ENCODE results near the gene SMIM36.
"Not testable (repeated sequence)": the region's sequence is repeated elsewhere in the genome, so short reads cannot be mapped to it uniquely, and the experiment has no call there.

SMIM36 gene

GRCh38 chr17:55427587-55427882 is 83.7 kb downstream of the SMIM36 start:
- no peak overlapping the region for H3K4me3 ChIP-seq (ENCODE audit: low read depth, low read length)
- no peak for TF ChIP-seq CTCF (IDR thresholded peaks at IDR 0.05; ENCODE audit: control insufficient read depth, extremely low read depth, insufficient read depth)
- DNase-seq (ENCODE audit: low read depth) = no peak

GRCh38 chr17:55426851-55427586 is 84.2 kb downstream of the SMIM36 start:
- no peak for TF ChIP-seq CTCF (IDR thresholded peaks at IDR 0.05; ENCODE audit: control insufficient read depth, extremely low read depth, insufficient read depth)
- no peak for DNase-seq (ENCODE audit: low read depth)

GRCh38 chr17:55424893-55425540 is 86.2 kb downstream of the SMIM36 start:
- no peak for DNase-seq (ENCODE audit: low read depth)
- no peak overlapping the region for H3K4me3 ChIP-seq (ENCODE audit: low read depth, low read length)
- TF ChIP-seq CTCF (IDR thresholded peaks at IDR 0.05; ENCODE audit: control insufficient read depth, extremely low read depth, insufficient read depth) = no peak

More at GRCh38 chr17:55426851-55427586, 84.2 kb downstream of the SMIM36 start:
- H3K4me3 ChIP-seq (ENCODE audit: low read depth, low read length) = no peak overlapping the region

GRCh38 chr17:55423535-55423934 is 87.7 kb downstream of the SMIM36 start:
- TF ChIP-seq CTCF (IDR thresholded peaks at IDR 0.05; ENCODE audit: control insufficient read depth, extremely low read depth, insufficient read depth) = no peak
- no peak overlapping the region for H3K4me3 ChIP-seq (ENCODE audit: low read depth, low read length)
- DNase-seq (ENCODE audit: low read depth) = no peak

- H3K4me3 ChIP-seq (ENCODE audit: low read depth, low read length) = not testable (repeated sequence)
These were observed 88.5 kb downstream of the SMIM36 start for GRCh38 chr17:55422828-55423164.

GRCh38 chr17:55421179-55421934 is 89.9 kb downstream of the SMIM36 start, which contains the start of gene MMD:
TSS of gene MMD (minus strand) at chr17:55421835. CDS start at chr17:55421695, 140 bp downstream.
- DNase-seq (ENCODE audit: low read depth) = no peak
- peak within 1 kb of the TSS; percentile 84 for H3K4me3 ChIP-seq (ENCODE audit: low read depth, low read length)
- TF ChIP-seq CTCF (IDR thresholded peaks at IDR 0.05; ENCODE audit: control insufficient read depth, extremely low read depth, insufficient read depth) = no peak

More at GRCh38 chr17:55422828-55423164, 88.5 kb downstream of the SMIM36 start:
- DNase-seq (ENCODE audit: low read depth) = not testable (repeated sequence)

- no peak for DNase-seq (ENCODE audit: low read depth)
- peak overlapping the region; percentile 84 for H3K4me3 ChIP-seq (ENCODE audit: low read depth, low read length)
- no peak for TF ChIP-seq CTCF (IDR thresholded peaks at IDR 0.05; ENCODE audit: control insufficient read depth, extremely low read depth, insufficient read depth)
These were observed 90.5 kb downstream of the SMIM36 start for GRCh38 chr17:55420776-55421178.

All from LNCaP clone FGC (cell line).